C4-2B (cell line): Measurements from ENCODE around the gene HTT.

ENCODE experiments used
- CTCF ChIP-seq: fragments of 450-650 bp; conservative IDR thresholded peaks from 2 replicates; pipeline ENCODE4 v1.5.1; 2017; ENCODE audit warnings: mild to moderate bottlenecking
- ZFX ChIP-seq: fragments of 450-650 bp; IDR thresholded peaks from 2 replicates; pipeline ENCODE4 v1.6.1; 2017

DNA sequence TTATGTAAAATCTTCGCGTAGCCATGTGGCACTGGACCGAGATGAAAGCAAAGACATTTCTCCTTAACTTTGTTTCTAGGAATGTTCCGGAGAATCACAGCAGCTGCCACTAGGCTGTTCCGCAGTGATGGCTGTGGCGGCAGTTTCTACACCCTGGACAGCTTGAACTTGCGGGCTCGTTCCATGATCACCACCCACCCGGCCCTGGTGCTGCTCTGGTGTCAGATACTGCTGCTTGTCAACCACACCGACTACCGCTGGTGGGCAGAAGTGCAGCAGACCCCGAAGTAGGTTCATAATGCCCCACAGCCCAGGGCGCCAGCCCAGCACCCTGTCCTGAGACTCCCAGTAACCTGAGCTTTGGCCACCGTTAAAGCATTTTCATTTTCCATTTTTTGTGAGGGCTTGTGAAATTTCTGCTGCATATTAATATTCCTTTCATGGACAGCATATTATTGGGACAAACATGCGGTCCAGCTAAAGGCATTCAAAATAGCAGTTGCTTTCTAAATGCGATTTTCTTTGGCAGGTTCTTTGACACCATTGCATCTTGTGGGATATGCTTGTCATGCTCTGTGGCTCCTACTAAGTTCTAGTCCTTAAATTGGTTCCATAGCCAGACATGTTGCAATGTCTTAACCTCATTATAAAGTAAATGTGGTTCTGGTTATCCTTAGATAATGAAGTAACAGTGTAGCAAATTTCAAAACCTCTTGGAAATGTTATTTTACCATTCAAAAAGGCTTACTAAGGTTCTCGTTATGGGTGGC is 125.4 kb downstream of the HTT start:
- no peak for TF ChIP-seq CTCF
- no peak for TF ChIP-seq ZFX
